Mucosa of rectum (tissue), 2 donors: ENCODE measurements around the gene HECW1.

ENCODE experiments used
- H3K27ac ChIP-seq, 2 donors: one replicate each; pipeline ENCODE4 v1.7.0; 2013; ENCODE audit warnings: inconsistent platforms in 2 of 2, low read depth in 2 of 2, low read length in 2 of 2
- H3K27me3 ChIP-seq, 2 donors: one replicate each; pipeline ENCODE4 v1.7.0; 2013; ENCODE audit warnings: low read length in 2 of 2; ENCODE audit not compliant: control insufficient read depth in 2 of 2, insufficient read depth in 2 of 2
- H3K36me3 ChIP-seq, 2 donors: one replicate each; pipeline ENCODE4 v1.7.0; 2013; ENCODE audit warnings: low read length in 2 of 2; ENCODE audit not compliant: control insufficient read depth in 2 of 2, insufficient read depth in 2 of 2
- H3K4me1 ChIP-seq, 2 donors: one replicate each; pipeline ENCODE4 v1.7.0; 2013; ENCODE audit warnings: low read length in 2 of 2, mild to moderate bottlenecking in 1 of 2; ENCODE audit not compliant: control insufficient read depth in 2 of 2, insufficient read depth in 2 of 2
- H3K4me3 ChIP-seq, 2 donors: one replicate each; pipeline ENCODE4 v1.7.0; 2013; ENCODE audit warnings: low read length in 2 of 2
- H3K9ac ChIP-seq, 2 donors: one replicate each; pipeline ENCODE4 v1.7.0; 2013; ENCODE audit warnings: low read length in 2 of 2, low read depth in 1 of 2, mild to moderate bottlenecking in 1 of 2
- H3K9me3 ChIP-seq, 2 donors: one replicate each; pipeline ENCODE4 v1.7.0; 2013; ENCODE audit warnings: low read length in 2 of 2; ENCODE audit not compliant: control insufficient read depth in 2 of 2
- donor health status: healthy.
- donor health status: Normal muscosa, but diverticular disease.

The HECW1 gene

GRCh38 chr7:43553999-43554398 is 441.6 kb downstream of the HECW1 start:
- Histone ChIP-seq H3K4me1 (no peaks in the 10 kb centered on the region), H3K27me3 (no peaks in the 10 kb centered on the region), H3K9ac (no peak overlapping the region), H3K27ac (no peak overlapping the region), H3K36me3 (no peaks in the 10 kb centered on the region), H3K9me3 (no peaks in the 10 kb centered on the region), H3K4me3 (no peak overlapping the region)

- H3K4me1 ChIP-seq = no peaks in the 10 kb centered on the region
- H3K27ac ChIP-seq = no peak overlapping the region
- no peaks in the 10 kb centered on the region for H3K27me3 ChIP-seq
- no peak overlapping the region for H3K9ac ChIP-seq
- H3K36me3 ChIP-seq = no peaks in the 10 kb centered on the region
- H3K9me3 ChIP-seq = no peaks in the 10 kb centered on the region
- H3K4me3 ChIP-seq = no peak overlapping the region
These were observed 442.0 kb downstream of the HECW1 start for GRCh38 chr7:43554423-43554822.

- Histone ChIP-seq H3K9ac (no peak overlapping the region), H3K4me3 (no peak overlapping the region), H3K4me1 (no peaks in the 10 kb centered on the region), H3K36me3 (no peaks in the 10 kb centered on the region), H3K9me3 (no peaks in the 10 kb centered on the region), H3K27me3 (no peaks in the 10 kb centered on the region), H3K27ac (no peak overlapping the region)
These were observed 445.5 kb downstream of the HECW1 start for GRCh38 chr7:43557831-43558495.

DNA sequence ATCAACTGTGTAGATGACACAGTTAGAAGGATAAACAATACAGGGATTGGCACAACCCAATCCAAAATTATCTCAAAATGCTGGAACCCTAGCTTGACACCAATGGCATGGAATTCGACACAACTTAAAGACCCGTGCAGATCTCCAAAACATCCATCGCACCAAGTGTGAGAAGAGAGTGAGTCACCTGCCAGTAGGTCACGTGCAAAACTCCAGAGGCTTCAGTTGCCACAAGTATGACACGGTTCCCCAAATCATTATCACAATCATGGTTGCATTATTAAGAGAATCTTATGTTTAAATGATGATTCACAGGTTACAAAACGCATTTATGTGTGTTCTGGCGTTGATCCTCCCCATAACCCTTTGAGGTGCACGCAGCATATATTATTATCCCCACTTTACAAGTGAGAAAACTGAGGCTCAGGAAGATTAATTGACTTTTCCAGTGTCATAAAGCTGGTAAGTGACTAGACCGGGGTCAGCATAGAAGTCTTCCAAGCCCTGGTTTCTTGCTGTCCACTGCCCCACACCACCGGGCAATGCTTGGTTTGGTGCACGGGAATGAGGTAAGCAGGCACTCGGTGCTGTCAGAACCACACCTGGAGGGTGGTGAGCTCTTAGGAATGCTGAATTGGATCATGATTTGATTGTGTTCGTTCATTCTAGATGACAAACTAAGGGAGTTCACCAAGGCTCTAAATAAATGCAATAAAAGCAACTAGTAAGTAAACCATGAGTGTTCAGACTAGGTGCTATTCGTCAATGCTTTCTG is 446.9 kb downstream of the HECW1 start:
- Histone ChIP-seq H3K9ac (no peak overlapping the region), H3K27me3 (no peaks in the 10 kb centered on the region), H3K27ac (no peak overlapping the region), H3K36me3 (no peaks in the 10 kb centered on the region), H3K9me3 (no peaks in the 10 kb centered on the region), H3K4me1 (no peaks in the 10 kb centered on the region), H3K4me3 (no peak overlapping the region)

DNA sequence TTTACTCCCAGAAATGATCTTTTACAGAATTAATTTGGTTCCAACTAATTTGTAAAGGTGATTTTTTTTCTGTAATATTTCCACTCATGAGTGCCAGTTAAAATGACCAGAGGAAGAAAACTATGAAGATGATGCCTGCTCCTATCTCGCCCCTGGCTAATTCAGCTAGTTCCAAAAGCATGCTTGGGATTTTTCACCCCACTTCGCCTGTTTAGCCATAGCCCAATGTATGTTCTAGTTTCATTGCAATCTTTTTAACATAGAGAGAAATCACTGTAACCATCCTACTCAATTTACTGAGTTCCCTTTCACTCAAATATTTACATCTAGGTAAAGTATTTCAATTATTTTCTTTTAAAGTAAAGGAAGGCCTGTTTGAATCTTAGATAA is 447.5 kb downstream of the HECW1 start:
- H3K27ac ChIP-seq = no peak overlapping the region
- H3K4me1 ChIP-seq = no peaks in the 10 kb centered on the region
- H3K27me3 ChIP-seq = no peaks in the 10 kb centered on the region
- no peaks in the 10 kb centered on the region for H3K36me3 ChIP-seq
- H3K9ac ChIP-seq = no peak overlapping the region
- H3K9me3 ChIP-seq = no peaks in the 10 kb centered on the region
- H3K4me3 ChIP-seq = no peak overlapping the region

GRCh38 chr7:43560742-43561330 is 448.4 kb downstream of the HECW1 start:
- H3K27me3 ChIP-seq = no peaks in the 10 kb centered on the region
- H3K9me3 ChIP-seq = no peaks in the 10 kb centered on the region
- no peak overlapping the region for H3K27ac ChIP-seq
- H3K4me1 ChIP-seq = no peaks in the 10 kb centered on the region
- H3K36me3 ChIP-seq = no peaks in the 10 kb centered on the region
- no peak overlapping the region for H3K9ac ChIP-seq
- no peak overlapping the region for H3K4me3 ChIP-seq

DNA sequence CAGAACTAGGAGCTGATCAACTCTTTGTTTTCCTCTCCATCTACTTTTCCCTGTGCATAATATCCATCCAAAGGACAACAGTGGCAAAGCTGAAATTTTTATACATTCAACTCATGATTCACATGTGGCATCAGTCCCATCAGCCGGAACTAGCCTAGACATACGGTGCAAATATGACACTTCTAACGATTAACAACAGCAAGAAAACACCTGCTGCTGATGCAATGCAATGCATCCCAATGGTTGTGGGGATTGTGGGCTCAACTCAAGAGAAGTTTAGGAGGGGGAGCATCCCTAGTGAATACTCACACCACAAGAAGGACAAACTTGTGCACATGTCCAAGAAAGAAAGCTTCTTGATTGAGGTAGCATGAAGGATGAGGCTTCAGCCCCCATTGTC is 449.9 kb downstream of the HECW1 start:
- H3K27me3 ChIP-seq = no peaks in the 10 kb centered on the region
- H3K9me3 ChIP-seq = no peaks in the 10 kb centered on the region
- no peaks in the 10 kb centered on the region for H3K36me3 ChIP-seq
- H3K9ac ChIP-seq = no peak overlapping the region
- H3K27ac ChIP-seq = no peak overlapping the region
- H3K4me1 ChIP-seq = no peaks in the 10 kb centered on the region
- H3K4me3 ChIP-seq = no peak overlapping the region

- H3K36me3 ChIP-seq = no peaks in the 10 kb centered on the region
- no peak overlapping the region for H3K4me3 ChIP-seq
- no peak overlapping the region for H3K27ac ChIP-seq
- H3K9me3 ChIP-seq = no peaks in the 10 kb centered on the region
- no peaks in the 10 kb centered on the region for H3K27me3 ChIP-seq
- H3K4me1 ChIP-seq = no peaks in the 10 kb centered on the region
- no peak overlapping the region for H3K9ac ChIP-seq
These were observed 453.3 kb downstream of the HECW1 start for GRCh38 chr7:43565786-43566185.

DNA sequence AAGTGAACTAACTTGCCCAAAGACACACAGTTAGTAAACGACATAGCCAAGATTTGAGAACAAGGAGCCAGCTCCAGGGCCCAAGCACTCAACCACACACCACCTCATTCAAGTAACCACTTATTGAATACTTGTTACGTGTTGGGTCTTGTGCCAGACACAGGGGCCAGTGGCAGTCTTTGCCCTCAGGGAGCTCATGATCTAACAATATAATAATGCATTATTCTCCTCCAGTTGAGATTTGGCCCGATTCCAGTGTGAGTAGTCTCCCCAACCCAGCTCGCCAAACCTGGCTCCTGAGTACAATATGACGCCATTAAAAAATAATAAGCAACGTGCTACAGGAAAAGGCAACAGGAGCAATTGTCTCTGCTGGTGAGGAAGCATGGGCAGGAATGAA is 456.1 kb downstream of the HECW1 start:
- H3K4me1 ChIP-seq = no peaks in the 10 kb centered on the region
- H3K36me3 ChIP-seq = no peaks in the 10 kb centered on the region
- no peaks in the 10 kb centered on the region for H3K27me3 ChIP-seq
- no peak overlapping the region for H3K27ac ChIP-seq
- H3K9me3 ChIP-seq = no peaks in the 10 kb centered on the region
- no peak overlapping the region for H3K9ac ChIP-seq
- no peak overlapping the region for H3K4me3 ChIP-seq

GRCh38 chr7:43569424-43569823 is 457.0 kb downstream of the HECW1 start:
- Histone ChIP-seq H3K9me3 (no peaks in the 10 kb centered on the region), H3K27me3 (no peaks in the 10 kb centered on the region), H3K9ac (no peak overlapping the region), H3K4me1 (no peaks in the 10 kb centered on the region), H3K27ac (no peak overlapping the region), H3K36me3 (no peaks in the 10 kb centered on the region), H3K4me3 (no peak overlapping the region)
